SK-N-SH (cell line): ENCODE results near the gene LMOD3.

Experiments used
- CTCF ChIP-seq: fragments of 200-600 bp; sonication (generic); IDR thresholded peaks from 2 replicates; pipeline ENCODE4 v1.6.1; 2017; ENCODE audit warnings: antibody characterized with exemption, mild to moderate bottlenecking, moderate library complexity
- JUND ChIP-seq: IDR thresholded peaks from 2 replicates; pipeline ENCODE4 v1.4.0; 2012
- MEF2A ChIP-seq: IDR thresholded peaks from 2 replicates; pipeline ENCODE4 v1.4.0; 2012; ENCODE audit warnings: low read depth, borderline replicate concordance
- MXI1 ChIP-seq: IDR thresholded peaks from 2 replicates; pipeline ENCODE4 v1.6.1; 2012; ENCODE audit warnings: mild to moderate bottlenecking, low read depth, low read length, improper control_type of control experiment
- REST ChIP-seq: IDR thresholded peaks from 2 replicates; pipeline ENCODE4 v1.6.1; 2012; ENCODE audit warnings: mild to moderate bottlenecking, low read depth, low read length, moderate library complexity
- USF1 ChIP-seq: IDR thresholded peaks from 2 replicates; pipeline ENCODE4 v1.4.0; 2012; ENCODE audit warnings: low read depth, borderline replicate concordance

GRCh38 chr3:69082361-69082760 is 40.0 kb downstream of the LMOD3 start:
- TF ChIP-seq MXI1, result no peak
- no peak for TF ChIP-seq CTCF
- no peak for TF ChIP-seq MEF2A
- TF ChIP-seq JUND, result no peak
- no peak for TF ChIP-seq USF1
- no peak for TF ChIP-seq REST
